ENCODE data around the gene CDCP2. TPM values are rescaled to one million over a fixed set of nuclear protein-coding genes. Genes with fewer than 3 reads are reported as not detected.

Gene CDCP2
- polyA plus RNA-seq, 12 donors: 0.07 to 0.11 TPM; not detected in 10

- DNase-seq: no peak
These were observed 15.8 kb downstream of the CDCP2 start for GRCh38 chr1:54136963-54137533.

GRCh38 chr1:54136269-54136896, 16.4 kb downstream of the CDCP2 start:
- DNase-seq: no peak

- no peak for DNase-seq
These were observed 17.2 kb downstream of the CDCP2 start for GRCh38 chr1:54135436-54136120.

GRCh38 chr1:54134295-54134694, 18.5 kb downstream of the CDCP2 start:
- DNase-seq: no peak

- no peak for DNase-seq
These were observed 20.3 kb downstream of the CDCP2 start for GRCh38 chr1:54132495-54132894.

GRCh38 chr1:54131419-54131818, 21.4 kb downstream of the CDCP2 start:
- no peak for DNase-seq

GRCh38 chr1:54129858-54130257, 22.9 kb downstream of the CDCP2 start:
- DNase-seq: no peak

- no peak for DNase-seq
These were observed 25.1 kb downstream of the CDCP2 start for GRCh38 chr1:54127594-54128300.

GRCh38 chr1:54126271-54126815, 26.5 kb downstream of the CDCP2 start:
- no peak for DNase-seq

- no peak for DNase-seq
These were observed 27.3 kb downstream of the CDCP2 start for GRCh38 chr1:54125386-54126070.

GRCh38 chr1:54124906-54125305, 27.9 kb downstream of the CDCP2 start:
- DNase-seq: no peak

GRCh38 chr1:54124472-54124871, 28.3 kb downstream of the CDCP2 start:
- DNase-seq: no peak

- no peak for DNase-seq
These were observed 29.8 kb downstream of the CDCP2 start for GRCh38 chr1:54122992-54123391.

- no peak for DNase-seq
These were observed 30.6 kb downstream of the CDCP2 start for GRCh38 chr1:54122135-54122751.

- peak; percentile 81 for DNase-seq
These were observed 31.2 kb downstream of the CDCP2 start for GRCh38 chr1:54121482-54122134.

GRCh38 chr1:54120698-54121481, 31.9 kb downstream of the CDCP2 start:
- no peak for DNase-seq

GRCh38 chr1:54120018-54120697, 32.6 kb downstream of the CDCP2 start:
- no peak for DNase-seq

GRCh38 chr1:54118704-54119103, 34.1 kb downstream of the CDCP2 start:
- DNase-seq: no peak
